Measurements from ENCODE around the gene ANKRD23. TPM values are rescaled to one million over a fixed set of nuclear protein-coding genes. Genes with fewer than 3 reads are reported as not detected.

The ANKRD23 gene
- total and polyA plus RNA-seq, 12 donors = 0.96 to 40.0 (median 14.5) TPM

Small RNA genes within 50 kb of the gene (microRNA-seq; reads per million reads assigned to microRNA genes)
- 0.60 to 3.1 reads per million in 2 donors for gene MIR3127

Other genes starting within 250 kb of the ANKRD23 start
- 10 to 100 TPM; 25.4 to 38.1 (median 31.7) TPM for gene KANSL3, start 205.7 kb downstream of the ANKRD23 start, total RNA-seq
- 10 to 100 TPM; 12.5 to 21.8 TPM for gene KANSL3, start 205.7 kb downstream of the ANKRD23 start, polyA plus RNA-seq
- under 1 TPM in 5 of 10 donors, not detected in 5; 0.04 to 0.14 (median 0.07) TPM for gene FER1L5, start 201.3 kb downstream of the ANKRD23 start, total RNA-seq
- gene FER1L5, start 201.3 kb downstream of the ANKRD23 start, polyA plus RNA-seq = under 1 TPM; 0.01 to 0.07 TPM
- 10 to 100 TPM; 13.3 to 30.9 (median 18.8) TPM for gene LMAN2L, start 104.0 kb downstream of the ANKRD23 start, total RNA-seq
- gene LMAN2L, start 104.0 kb downstream of the ANKRD23 start, polyA plus RNA-seq = 10 to 100 TPM; 11.0 to 31.4 TPM
- gene CNNM4, start 83.1 kb downstream of the ANKRD23 start, total RNA-seq = 10 to 100 TPM; 19.1 to 59.7 (median 34.8) TPM
- gene CNNM4, start 83.1 kb downstream of the ANKRD23 start, polyA plus RNA-seq = 10 to 100 TPM in 1 of 2 donors, 1 to 10 TPM in 1; 4.3 to 10.1 TPM
- gene CNNM3, start 27.8 kb downstream of the ANKRD23 start, total RNA-seq = 10 to 100 TPM in 8 of 10 donors, 1 to 10 TPM in 2; 7.4 to 18.3 (median 13.8) TPM
- gene CNNM3, start 27.8 kb downstream of the ANKRD23 start, polyA plus RNA-seq = 1 to 10 TPM; 4.0 to 8.3 TPM
- gene ANKRD39, start 14.0 kb upstream of the ANKRD23 start, total RNA-seq = 10 to 100 TPM; 14.2 to 19.2 (median 15.9) TPM
- 10 to 100 TPM; 18.7 to 26.5 TPM for gene ANKRD39, start 14.0 kb upstream of the ANKRD23 start, polyA plus RNA-seq
- gene SEMA4C, start 26.1 kb upstream of the ANKRD23 start, total RNA-seq = 10 to 100 TPM; 16.2 to 43.8 (median 24.5) TPM
- gene SEMA4C, start 26.1 kb upstream of the ANKRD23 start, polyA plus RNA-seq = 10 to 100 TPM; 14.1 to 18.0 TPM
- gene FAM178B, start 142.6 kb upstream of the ANKRD23 start, total RNA-seq = 1 to 10 TPM in 2 of 10 donors, under 1 TPM in 7, not detected in 1; 0.30 to 1.3 (median 0.47) TPM
- gene FAM178B, start 142.6 kb upstream of the ANKRD23 start, polyA plus RNA-seq = under 1 TPM; 0.30 to 0.80 TPM